OCI-LY1 (cell line): Measurements from ENCODE around the gene KMT5C.
A peak's percentile ranks its signal among the peaks of the same experiment; 100 is the strongest.

ENCODE experiments used
- H2AFZ ChIP-seq: fragments of 200-600 bp; sonication (generic), shearing (Covaris generic); 2 replicates; pipeline ENCODE4 v1.6.0; 2014; ENCODE audit warnings: antibody characterized with exemption, mild to moderate bottlenecking, low read length
- H3F3A ChIP-seq: fragments of 200-600 bp; sonication (generic), shearing (Covaris generic); 2 replicates; pipeline ENCODE4 v1.6.0; 2014; ENCODE audit warnings: mild to moderate bottlenecking, antibody characterized with exemption, low read length, moderate library complexity; ENCODE audit not compliant: insufficient read depth
- H3K27ac ChIP-seq: fragments of 200-600 bp; sonication (generic); 2 replicates; pipeline ENCODE4 v1.5.1; 2014; ENCODE audit warnings: low read length, mixed run types, mild to moderate bottlenecking, low read depth; ENCODE audit not compliant: poor library complexity, severe bottlenecking
- H3K27me3 ChIP-seq: fragments of 200-600 bp; sonication (generic); 2 replicates; pipeline ENCODE4 v1.6.0; 2014; ENCODE audit warnings: antibody characterized with exemption, mild to moderate bottlenecking, low read length, moderate library complexity; ENCODE audit not compliant: insufficient read depth
- H3K36me3 ChIP-seq: fragments of 200-600 bp; sonication (generic); 2 replicates; pipeline ENCODE4 v1.6.1; 2014; ENCODE audit warnings: mild to moderate bottlenecking, antibody characterized with exemption, low read length, moderate library complexity, mixed read lengths; ENCODE audit not compliant: insufficient read depth
- H3K4me1 ChIP-seq: fragments of 200-600 bp; sonication (generic); 2 replicates; pipeline ENCODE4 v1.5.1; 2014; ENCODE audit warnings: mild to moderate bottlenecking, low read length, moderate library complexity; ENCODE audit not compliant: insufficient read depth, severe bottlenecking
- H3K4me2 ChIP-seq: fragments of 200-600 bp; sonication (generic), shearing (Covaris generic); 2 replicates; pipeline ENCODE4 v1.6.1; 2014; ENCODE audit warnings: low read length
- H3K4me3 ChIP-seq: fragments of 200-600 bp; sonication (generic); 2 replicates; pipeline ENCODE4 v1.5.1; 2014; ENCODE audit warnings: low read length, low read depth, mild to moderate bottlenecking, mixed read lengths; ENCODE audit not compliant: poor library complexity, severe bottlenecking
- H3K79me2 ChIP-seq: fragments of 200-600 bp; shearing (Covaris generic); 2 replicates; pipeline ENCODE4 v1.6.1; 2016; ENCODE audit warnings: mixed run types, low read length, mixed read lengths; ENCODE audit not compliant: insufficient read depth
- H3K9ac ChIP-seq: fragments of 200-600 bp; sonication (generic), shearing (Covaris generic); 2 replicates; pipeline ENCODE4 v1.6.1; 2014; ENCODE audit warnings: mild to moderate bottlenecking, low read length, mixed read lengths
- H3K9me2 ChIP-seq: fragments of 200-600 bp; sonication (generic), shearing (Covaris generic); 2 replicates; pipeline ENCODE4 v1.6.1; 2014; ENCODE audit warnings: low read depth, mild to moderate bottlenecking, low read length, mixed read lengths
- H3K9me3 ChIP-seq: fragments of 200-600 bp; shearing (Covaris generic); 2 replicates; pipeline ENCODE4 v1.6.1; 2014; ENCODE audit warnings: low read length, mixed read lengths
- H4K20me1 ChIP-seq: fragments of 200-600 bp; sonication (generic), shearing (Covaris generic); 2 replicates; pipeline ENCODE4 v1.6.0; 2016; ENCODE audit warnings: mild to moderate bottlenecking, low read length; ENCODE audit not compliant: insufficient read depth
- CTCF ChIP-seq: fragments of 200-600 bp; sonication (generic), shearing (Covaris generic); IDR thresholded peaks from 2 replicates; pipeline ENCODE4 v1.5.1; 2017; ENCODE audit warnings: mild to moderate bottlenecking, antibody characterized with exemption, low read length, moderate library complexity, mixed read lengths
- EZH2 ChIP-seq: fragments of 200-600 bp; sonication (generic), shearing (Covaris generic); IDR thresholded peaks from 2 replicates; pipeline ENCODE4 v1.8.0; 2017; ENCODE audit warnings: borderline replicate concordance, mixed run types, mild to moderate bottlenecking, antibody characterized with exemption, low read length, moderate library complexity, mixed read lengths

Gene KMT5C

GRCh38 chr19:55308281-55308680 lies 31.4 kb upstream of the KMT5C start:
- Histone ChIP-seq H3K9me3 (no peaks in the 10 kb centered on the region), H3K4me3 (no peak overlapping the region), H3K9ac (no peak overlapping the region), H3K79me2 (no peaks in the 10 kb centered on the region), H3K4me1 (peaks cover 23% of the 10 kb centered on the region), H3F3A (no peaks in the 10 kb centered on the region), H4K20me1 (no peaks in the 10 kb centered on the region), H3K4me2 (peak overlapping the region; percentile 29; the same call in 1 of the 2 replicates), H2AFZ (no peak overlapping the region), H3K27ac (peak overlapping the region; percentile 48), H3K9me2 (no peaks in the 10 kb centered on the region), H3K27me3 (no peaks in the 10 kb centered on the region), H3K36me3 (peaks cover 23% of the 10 kb centered on the region)
- TF ChIP-seq EZH2 (no peak), CTCF (no peak)

- H3K36me3 ChIP-seq, result peaks cover 23% of the 10 kb centered on the region
- H3K9me3 ChIP-seq, result no peaks in the 10 kb centered on the region
- no peaks in the 10 kb centered on the region for H4K20me1 ChIP-seq
- TF ChIP-seq EZH2 (no peak), CTCF (no peak)
- no peaks in the 10 kb centered on the region for H3F3A ChIP-seq
- no peak overlapping the region for H3K4me3 ChIP-seq
- H3K27ac ChIP-seq, result no peak overlapping the region
- H3K27me3 ChIP-seq, result no peaks in the 10 kb centered on the region
- no peaks in the 10 kb centered on the region for H3K9me2 ChIP-seq
- H3K79me2 ChIP-seq, result no peaks in the 10 kb centered on the region
- peaks cover 23% of the 10 kb centered on the region for H3K4me1 ChIP-seq
- no peak overlapping the region for H2AFZ ChIP-seq
- no peak overlapping the region for H3K4me2 ChIP-seq
- no peak overlapping the region for H3K9ac ChIP-seq
These were observed 30.2 kb upstream of the KMT5C start for GRCh38 chr19:55309448-55309847.

GRCh38 chr19:55310498-55310897 lies 29.2 kb upstream of the KMT5C start:
- H3K4me2 ChIP-seq, result peak overlapping the region; percentile 0; the same call in 1 of the 2 replicates
- H3K27me3 ChIP-seq, result no peaks in the 10 kb centered on the region

More at GRCh38 chr19:55310498-55310897, 29.2 kb upstream of the KMT5C start:
- peaks cover 23% of the 10 kb centered on the region for H3K36me3 ChIP-seq
- no peaks in the 10 kb centered on the region for H3F3A ChIP-seq
- H3K27ac ChIP-seq, result no peak overlapping the region
- no peak overlapping the region for H3K9ac ChIP-seq
- no peaks in the 10 kb centered on the region for H3K9me3 ChIP-seq
- no peaks in the 10 kb centered on the region for H3K9me2 ChIP-seq
- TF ChIP-seq EZH2 (no peak), CTCF (no peak)
- H4K20me1 ChIP-seq, result no peaks in the 10 kb centered on the region
- no peak overlapping the region for H2AFZ ChIP-seq
- no peak overlapping the region for H3K4me3 ChIP-seq
- peaks cover 23% of the 10 kb centered on the region for H3K4me1 ChIP-seq
- H3K79me2 ChIP-seq, result no peaks in the 10 kb centered on the region
